GM12892 (cell line): Measurements from ENCODE around the gene SPATA20.

Experiments
- DNase-seq: peaks from one replicate; pipeline ENCODE4 v3.0.0; 2011; ENCODE audit not compliant: insufficient read length
- FAIRE-seq: peaks from 2 replicates; lab custom pipeline; 2011; peaks lifted over from hg19 to GRCh38; lab: Jason Lieb, UNC
- POLR2A ChIP-seq: IDR thresholded peaks from 2 replicates; pipeline ENCODE4 v1.6.1; 2011; ENCODE audit warnings: low read depth, low read length, control low read depth
- POLR2AphosphoS5 ChIP-seq: IDR thresholded peaks from 2 replicates; pipeline ENCODE4 v1.6.1; 2011; ENCODE audit warnings: low read depth, low read length, control low read depth
- TAF1 ChIP-seq: IDR thresholded peaks from 2 replicates; pipeline ENCODE4 v1.6.1; 2011; ENCODE audit warnings: low read depth, mild to moderate bottlenecking, control low read depth, low read length, borderline replicate concordance

Gene SPATA20

DNA sequence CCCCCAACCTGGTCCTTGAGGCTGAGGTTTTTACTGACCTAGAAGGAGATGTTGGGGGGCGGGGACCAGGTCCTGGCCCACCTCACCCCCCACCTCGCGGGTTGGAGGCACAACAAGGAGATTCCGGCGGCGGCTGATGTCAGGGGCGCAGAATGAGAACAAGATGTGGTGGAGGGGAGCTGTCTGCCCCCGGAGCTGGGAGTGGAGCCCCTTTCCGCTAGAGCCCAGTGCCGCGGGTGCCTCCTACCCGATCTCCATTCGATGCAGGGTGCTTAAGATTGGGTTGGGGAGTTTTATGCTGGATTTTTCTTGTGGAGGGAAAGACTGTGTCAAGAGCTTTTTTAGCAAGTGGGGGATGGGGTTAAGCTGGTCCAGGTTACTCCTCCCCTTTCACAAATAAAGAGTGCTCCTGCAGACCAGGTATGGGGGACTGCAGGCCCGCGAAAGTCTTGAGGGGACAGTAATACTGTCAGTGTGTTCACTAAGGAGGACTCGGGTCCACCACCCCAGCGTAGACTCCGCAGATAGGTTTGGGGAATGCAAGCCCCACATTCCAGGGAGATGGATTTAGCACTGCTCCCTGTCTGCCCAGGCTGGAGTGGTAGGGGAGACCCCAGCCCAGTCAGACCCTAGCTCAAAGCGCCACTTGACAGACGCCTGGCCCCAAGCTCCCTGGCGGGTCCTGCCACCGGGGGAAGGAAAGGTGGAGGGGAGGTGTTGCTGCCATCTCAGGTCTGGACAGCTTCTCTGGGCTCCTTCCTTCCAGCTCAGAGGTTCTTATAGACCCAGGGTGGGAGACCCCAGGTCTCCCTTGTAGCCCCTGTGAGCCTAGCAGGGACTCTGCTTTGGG lies 15.5 kb downstream of the SPATA20 start:
- FAIRE-seq (no peak), DNase-seq (no peak)
- no peak for TF ChIP-seq POLR2A

- no peak for TF ChIP-seq POLR2A
- TF ChIP-seq TAF1, result no peak
- TF ChIP-seq POLR2AphosphoS5, result no peak
- FAIRE-seq (no peak), DNase-seq (no peak)
Measured at GRCh38 chr17:50563092-50563511, 16.1 kb downstream of the SPATA20 start.

DNA sequence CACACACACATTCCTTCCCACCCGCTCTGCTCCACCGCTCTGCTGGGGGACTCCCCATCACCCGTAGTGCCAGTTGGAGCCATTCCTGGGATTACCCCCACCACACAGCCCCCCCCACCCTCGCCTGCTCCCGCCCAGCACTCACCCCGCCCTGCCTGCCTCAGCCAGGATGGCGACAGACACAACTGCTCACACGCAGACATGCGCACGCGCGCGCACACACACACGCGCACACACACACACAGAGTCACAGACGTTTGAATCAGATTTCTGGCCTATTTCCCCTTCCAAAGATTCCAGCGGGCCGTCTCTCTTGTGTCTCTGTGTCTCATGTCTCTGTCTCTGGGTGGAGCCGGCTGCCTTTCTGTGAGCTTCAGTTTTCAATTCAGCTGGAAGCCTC lies 17.9 kb downstream of the SPATA20 start:
- no peak for FAIRE-seq
- DNase-seq, result no peak

GRCh38 chr17:50565402-50566350 lies 18.7 kb downstream of the SPATA20 start:
- no peak for FAIRE-seq
- DNase-seq, result no peak
- no peak for TF ChIP-seq TAF1
- TF ChIP-seq POLR2AphosphoS5, result no peak
- no peak for TF ChIP-seq POLR2A

More for the DNA sequence above, 17.9 kb downstream of the SPATA20 start:
- TF ChIP-seq POLR2A (no peak), TAF1 (no peak), POLR2AphosphoS5 (no peak)

DNA sequence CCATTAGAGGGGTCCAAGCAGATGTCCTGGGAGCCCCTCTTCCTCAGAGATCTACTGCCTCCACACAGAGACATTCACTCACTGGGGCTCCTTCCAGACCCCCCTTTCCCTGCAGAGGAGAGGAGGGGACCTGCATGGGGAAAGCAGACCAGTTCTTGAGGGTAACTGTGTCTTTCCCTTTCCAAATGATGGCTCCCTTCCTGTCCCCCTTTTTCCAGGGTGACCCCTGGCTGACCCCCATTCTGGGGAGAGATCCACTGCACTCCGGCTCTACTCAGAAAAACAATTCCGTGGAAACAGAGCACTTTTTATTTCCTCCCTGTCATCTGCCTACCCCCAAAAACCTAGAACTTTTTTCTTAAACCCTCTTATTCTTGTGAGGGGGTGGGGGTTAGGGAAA lies 19.9 kb downstream of the SPATA20 start:
- no peak for FAIRE-seq
- DNase-seq, result no peak
- TF ChIP-seq POLR2A (no peak), POLR2AphosphoS5 (no peak), TAF1 (no peak)

DNA sequence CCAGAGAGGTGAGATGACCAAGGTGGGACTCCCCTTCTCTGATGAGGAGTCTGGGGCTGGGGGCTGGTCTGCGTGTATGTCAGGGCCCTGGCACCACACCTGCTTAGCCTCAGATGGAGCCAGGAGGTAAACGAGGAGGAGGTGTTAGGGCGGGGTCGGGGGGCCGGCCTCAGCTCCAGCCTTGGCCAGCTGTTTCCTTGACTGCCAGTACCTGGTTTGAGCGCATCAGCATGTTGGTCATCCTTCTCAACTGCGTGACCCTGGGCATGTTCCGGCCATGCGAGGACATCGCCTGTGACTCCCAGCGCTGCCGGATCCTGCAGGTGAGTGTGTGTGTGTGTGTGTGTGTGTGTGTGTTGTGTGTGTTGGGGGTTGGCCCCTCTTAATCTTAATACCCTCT lies 21.7 kb downstream of the SPATA20 start:
- TF ChIP-seq POLR2A, result no peak
- no peak for TF ChIP-seq TAF1
- no peak for TF ChIP-seq POLR2AphosphoS5
- no peak for DNase-seq
- no peak for FAIRE-seq

DNA sequence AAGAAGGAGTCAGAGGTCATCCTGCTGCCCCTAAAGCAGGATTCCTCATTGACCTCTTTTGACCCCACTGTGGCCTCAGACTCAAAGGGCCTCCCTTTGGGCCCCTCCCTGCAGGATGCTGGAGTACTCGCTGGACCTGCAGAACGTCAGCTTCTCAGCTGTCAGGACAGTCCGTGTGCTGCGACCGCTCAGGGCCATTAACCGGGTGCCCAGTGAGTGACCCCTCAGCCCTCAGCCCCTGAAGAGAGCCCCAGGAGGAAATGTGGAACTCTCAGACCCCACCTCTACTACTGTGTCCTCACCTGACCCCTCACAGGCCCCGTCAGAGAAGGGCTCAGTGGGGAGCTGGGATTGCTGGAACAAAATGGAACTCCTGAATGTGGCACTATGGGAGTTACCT lies 22.6 kb downstream of the SPATA20 start:
- DNase-seq (no peak), FAIRE-seq (no peak)
- no peak for TF ChIP-seq POLR2A
- no peak for TF ChIP-seq TAF1
- TF ChIP-seq POLR2AphosphoS5, result no peak

- DNase-seq (no peak), FAIRE-seq (no peak)
- no peak for TF ChIP-seq TAF1
Measured at GRCh38 chr17:50570032-50570431, 23.1 kb downstream of the SPATA20 start.

- FAIRE-seq (no peak), DNase-seq (no peak)
- TF ChIP-seq POLR2AphosphoS5 (no peak), POLR2A (no peak), TAF1 (no peak)
Measured at GRCh38 chr17:50570528-50570927, 23.6 kb downstream of the SPATA20 start.

DNA sequence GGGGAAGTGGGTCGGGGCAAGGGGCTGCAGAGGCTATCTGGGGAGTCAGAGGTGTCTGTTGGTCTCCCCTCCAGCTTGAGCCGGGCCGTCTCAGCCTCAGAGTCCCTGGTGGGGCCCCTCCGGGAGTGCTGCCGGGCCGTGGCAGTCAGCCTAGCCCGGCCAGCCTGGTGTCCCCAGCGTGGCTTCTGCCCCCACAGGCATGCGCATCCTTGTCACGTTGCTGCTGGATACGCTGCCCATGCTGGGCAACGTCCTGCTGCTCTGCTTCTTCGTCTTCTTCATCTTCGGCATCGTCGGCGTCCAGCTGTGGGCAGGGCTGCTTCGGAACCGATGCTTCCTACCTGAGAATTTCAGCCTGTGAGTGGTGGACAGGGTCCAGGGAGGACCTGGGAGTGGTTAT lies 24.7 kb downstream of the SPATA20 start:
- TF ChIP-seq TAF1 (no peak), POLR2AphosphoS5 (no peak), POLR2A (no peak)
- no peak for DNase-seq
- no peak for FAIRE-seq

DNA sequence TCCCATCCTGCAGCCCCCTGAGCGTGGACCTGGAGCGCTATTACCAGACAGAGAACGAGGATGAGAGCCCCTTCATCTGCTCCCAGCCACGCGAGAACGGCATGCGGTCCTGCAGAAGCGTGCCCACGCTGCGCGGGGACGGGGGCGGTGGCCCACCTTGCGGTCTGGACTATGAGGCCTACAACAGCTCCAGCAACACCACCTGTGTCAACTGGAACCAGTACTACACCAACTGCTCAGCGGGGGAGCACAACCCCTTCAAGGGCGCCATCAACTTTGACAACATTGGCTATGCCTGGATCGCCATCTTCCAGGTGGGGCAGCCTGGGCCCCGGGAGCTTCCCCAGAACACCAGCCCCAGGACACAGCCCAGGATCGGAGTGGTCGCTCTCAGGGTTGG lies 25.6 kb downstream of the SPATA20 start:
- no peak for FAIRE-seq

More for the DNA sequence above, 25.6 kb downstream of the SPATA20 start:
- TF ChIP-seq TAF1 (no peak), POLR2A (no peak), POLR2AphosphoS5 (no peak)
- DNase-seq, result no peak
